ENCODE results near the gene ZNF66. TPM values are rescaled to one million over a fixed set of nuclear protein-coding genes. Genes with fewer than 3 reads are reported as not detected.

The ZNF66 gene
- total RNA-seq: 4.3 and 4.8 TPM in 2 replicates

DNA sequence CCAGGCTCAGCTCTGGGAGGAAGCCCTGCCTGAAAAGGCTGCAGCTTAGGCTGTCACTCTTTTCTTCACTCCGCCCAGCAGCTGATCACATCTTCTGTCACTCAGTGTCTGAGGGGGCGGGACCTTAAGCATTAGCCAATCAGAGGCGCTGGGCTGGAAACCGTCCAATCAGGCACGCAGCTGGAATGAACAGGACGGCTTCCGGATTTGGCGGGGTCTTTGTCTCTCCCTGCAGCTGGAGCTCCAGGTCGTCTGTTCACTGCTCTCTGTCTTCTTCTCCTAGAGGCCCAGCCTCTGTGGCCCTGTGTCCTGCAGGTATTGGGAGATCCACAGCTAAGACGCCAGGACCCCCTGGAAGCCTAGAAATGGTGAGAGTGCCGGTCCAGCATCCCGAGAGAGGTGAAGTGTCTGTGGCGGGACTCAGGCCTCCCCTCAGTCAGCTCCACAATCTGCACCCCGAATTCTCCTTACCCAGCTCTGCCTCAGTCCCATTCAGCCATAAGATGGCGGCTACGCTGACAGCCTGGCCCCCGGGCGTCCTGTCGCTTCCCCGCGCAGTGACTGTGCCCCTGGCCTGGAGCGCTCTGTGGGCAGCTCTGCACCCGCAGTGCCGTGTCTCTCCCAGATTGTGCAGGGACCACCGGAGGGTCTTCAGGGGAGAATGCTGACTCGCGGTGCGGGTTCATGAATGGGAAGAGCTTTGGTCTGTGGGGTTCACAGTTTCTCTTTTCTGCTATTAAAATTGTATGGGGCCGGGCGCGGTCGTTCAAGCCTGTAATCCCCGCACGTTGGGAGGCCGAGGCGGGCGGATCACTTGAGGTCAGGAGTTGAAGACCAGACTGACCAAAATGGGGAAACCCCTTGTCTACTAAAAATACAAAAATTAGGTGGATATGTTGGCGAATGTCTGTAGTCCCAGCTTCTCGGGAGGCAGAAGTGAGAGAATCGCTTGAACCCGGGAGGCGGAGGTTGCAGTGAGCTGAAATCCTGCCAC is at the start of gene ZNF66:
Gene ZNF66, plus strand, starts transcription at position 222 of the 994 bp plus-strand sequence. Its CDS starts 144 bp downstream, at position 366.

Other genes with a start within 250 kb of the ZNF66 start
- gene ZNF737, start 210.5 kb upstream of the ZNF66 start, total RNA-seq: 6.8 and 7.3 TPM in 2 replicates
- 10.3 and 10.9 TPM in 2 replicates for gene ZNF626, start 114.7 kb upstream of the ZNF66 start, total RNA-seq
- 7.7 and 8.0 TPM in 2 replicates for gene ZNF85, start 146.9 kb downstream of the ZNF66 start, total RNA-seq
- 15.4 and 17.8 TPM in 2 replicates for gene ZNF430, start 244.4 kb downstream of the ZNF66 start, total RNA-seq